Neuronal stem cell (in vitro differentiated cells): Measurements from ENCODE around the gene PCYOX1L.
A peak's percentile ranks its signal among the peaks of the same experiment; 100 is the strongest.

Experiments
- DNase-seq: peaks from one replicate; pipeline ENCODE4 v3.0.0-alpha.2; 2013; ENCODE audit warnings: low spot score
- H2AFZ ChIP-seq: one replicate; pipeline ENCODE4 v1.6.1; 2013; ENCODE audit warnings: mild to moderate bottlenecking, low read length, inconsistent platforms
- H2AK5ac ChIP-seq: 2 replicates; pipeline ENCODE4 v1.6.1; 2013; ENCODE audit warnings: low read depth, mild to moderate bottlenecking, inconsistent platforms, low read length, moderate library complexity, mixed read lengths
- H2BK120ac ChIP-seq: 2 replicates; pipeline ENCODE4 v1.6.1; 2013; ENCODE audit warnings: low read depth, mild to moderate bottlenecking, inconsistent platforms, low read length, moderate library complexity, mixed read lengths
- H2BK12ac ChIP-seq: one replicate; pipeline ENCODE4 v1.6.1; 2013; ENCODE audit warnings: low read length, inconsistent platforms
- H2BK15ac ChIP-seq: 2 replicates; pipeline ENCODE4 v1.6.1; 2013; ENCODE audit warnings: mild to moderate bottlenecking, low read length, inconsistent platforms, mixed read lengths
- H2BK5ac ChIP-seq: one replicate; pipeline ENCODE4 v1.6.1; 2013; ENCODE audit warnings: inconsistent platforms, mild to moderate bottlenecking, low read length, moderate library complexity
- H3K14ac ChIP-seq: one replicate; pipeline ENCODE4 v1.6.1; 2013; ENCODE audit warnings: low read length, inconsistent platforms
- H3K18ac ChIP-seq: 2 replicates; pipeline ENCODE4 v1.6.1; 2013; ENCODE audit warnings: low read length, inconsistent platforms
- H3K23ac ChIP-seq: 2 replicates; pipeline ENCODE4 v1.6.1; 2013; ENCODE audit warnings: low read depth, mild to moderate bottlenecking, mixed read lengths, low read length, inconsistent platforms; ENCODE audit not compliant: poor library complexity
- H3K27ac ChIP-seq: replicated peaks from 3 replicates; pipeline ENCODE4 v1.5.1; 2013; ENCODE audit warnings: low read length, inconsistent platforms
- H3K27me3 ChIP-seq, 3 experiments: 2 replicates each; pipeline ENCODE4 v1.6.1; 2013; ENCODE audit warnings: low read length in 3 of 3, mild to moderate bottlenecking in 2 of 3, inconsistent platforms in 1 of 3, low read depth in 1 of 3, mixed read lengths in 1 of 3, moderate library complexity in 1 of 3; ENCODE audit not compliant: control insufficient read depth in 3 of 3, insufficient read depth in 3 of 3
- H3K36me3 ChIP-seq, 2 donors: replicated peaks in 1 of 2; 2 replicates each; pipeline ENCODE4 v1.6.1; 2013; ENCODE audit warnings: low read length in 2 of 2; ENCODE audit not compliant: control insufficient read depth in 2 of 2, insufficient read depth in 2 of 2
- H3K4ac ChIP-seq: 2 replicates; pipeline ENCODE4 v1.6.1; 2013; ENCODE audit warnings: inconsistent platforms, mild to moderate bottlenecking, low read length, moderate library complexity
- H3K4me1 ChIP-seq, 2 donors: 1 replicate in 1 of 2; 2 replicates in 1 of 2; pipeline ENCODE4 v1.6.1; 2013; ENCODE audit warnings: low read length in 2 of 2, low read depth in 1 of 2; ENCODE audit not compliant: control insufficient read depth in 2 of 2, insufficient read depth in 1 of 2
- H3K4me2 ChIP-seq: one replicate; pipeline ENCODE4 v1.6.1; 2013; ENCODE audit warnings: mild to moderate bottlenecking, low read length, inconsistent platforms; ENCODE audit not compliant: insufficient read depth, poor library complexity, severe bottlenecking
- H3K4me3 ChIP-seq, 2 donors: 2 replicates each; pipeline ENCODE4 v1.5.1; 2013; ENCODE audit warnings: low read length in 2 of 2, mild to moderate bottlenecking in 2 of 2, inconsistent platforms in 1 of 2, moderate library complexity in 1 of 2
- H3K79me1 ChIP-seq: one replicate; pipeline ENCODE4 v1.6.1; 2013; ENCODE audit warnings: low read depth, mild to moderate bottlenecking, inconsistent platforms, low read length, moderate library complexity
- H3K9ac ChIP-seq: one replicate; pipeline ENCODE4 v1.6.1; 2013; ENCODE audit warnings: mild to moderate bottlenecking, low read depth, low read length, inconsistent platforms; ENCODE audit not compliant: poor library complexity
- H3K9me3 ChIP-seq, 2 donors: replicated peaks in 1 of 2; 2 replicates each; pipeline versions ENCODE3 to v1.6.1; 2013; ENCODE audit warnings: low read length in 2 of 2, mild to moderate bottlenecking in 2 of 2, inconsistent platforms in 1 of 2, low read depth in 1 of 2, mixed read lengths in 1 of 2, moderate library complexity in 1 of 2; ENCODE audit not compliant: control insufficient read depth in 2 of 2, insufficient read depth in 1 of 2
- H4K8ac ChIP-seq: one replicate; pipeline ENCODE4 v1.6.1; 2013; ENCODE audit warnings: low read depth, mild to moderate bottlenecking, inconsistent platforms, low read length, moderate library complexity
- H4K91ac ChIP-seq: one replicate; pipeline ENCODE4 v1.6.1; 2013; ENCODE audit warnings: low read length, low read depth, mild to moderate bottlenecking, inconsistent platforms; ENCODE audit not compliant: poor library complexity
- WGBS, 2 donors: extraction: QIAGEN DNeasy Blood & Tissue Kit; methylation state at CpG; one replicate each; pipeline ENCODE4 v1.1.7; 2013; ENCODE audit warnings: missing lambda C conversion rate in 2 of 2, mixed read lengths in 1 of 2; ENCODE audit not compliant: insufficient read length in 2 of 2, insufficient replicate concordance in 1 of 2; ENCODE audit errors: extremely low coverage in 2 of 2; 5-methylcytosine and 5-hydroxymethylcytosine counted together

Gene PCYOX1L

GRCh38 chr5:149344151-149344550 is 13.7 kb upstream of the PCYOX1L start:
- no peak overlapping the region for H4K91ac ChIP-seq
- H2BK15ac ChIP-seq = no peak overlapping the region
- no peak overlapping the region for H3K18ac ChIP-seq
- H3K14ac ChIP-seq = no peak overlapping the region
- no peak overlapping the region for H2BK12ac ChIP-seq
- H3K79me1 ChIP-seq = peaks cover 5% of the 10 kb centered on the region
- no peak overlapping the region for H3K4ac ChIP-seq
- no peak overlapping the region for H4K8ac ChIP-seq
- DNase-seq = no peak
- no peak overlapping the region for H3K27ac ChIP-seq
- no peak overlapping the region for H2BK5ac ChIP-seq
- H3K9ac ChIP-seq = no peak overlapping the region
- H3K4me3 ChIP-seq = peak overlapping the region in 1 of 2 donors; percentile 93
- peaks cover 2 to 5% of the 10 kb centered on the region in 2 donors for H3K4me1 ChIP-seq
- no peaks in the 10 kb centered on the region for H3K27me3 ChIP-seq
- H2BK120ac ChIP-seq = no peak overlapping the region
- H3K9me3 ChIP-seq = no peaks in the 10 kb centered on the region
- no peak overlapping the region for H3K23ac ChIP-seq
- no peak overlapping the region for H2AK5ac ChIP-seq
- H3K36me3 ChIP-seq = peaks cover 7 to 23% of the 10 kb centered on the region in 2 donors
- no peak overlapping the region for H3K4me2 ChIP-seq
- WGBS, 2 donors = no CpG with 5 or more reads among the region's 2 CpGs
- H2AFZ ChIP-seq = peak overlapping the region; percentile 86

GRCh38 chr5:149345147-149345891 is 12.5 kb upstream of the PCYOX1L start, which contains the start of gene GRPEL2:
Gene GRPEL2, plus strand, starts transcription at chr5:149345499. Its CDS starts 41 bp downstream, at chr5:149345540.
- WGBS, 2 donors = no CpG with 5 or more reads among the region's 54 CpGs
- peak; percentile 93 for DNase-seq

GRCh38 chr5:149345892-149346222 is 12.0 kb upstream of the PCYOX1L start:
- no CpG with 5 or more reads among the region's 11 CpGs for WGBS, 2 donors
- peak overlapping the region; percentile 98 for H3K9ac ChIP-seq
- peak overlapping the region; percentile 30 for H2BK5ac ChIP-seq
- H3K4me1 ChIP-seq = peaks cover 2 to 5% of the 10 kb centered on the region in 2 donors
- DNase-seq = no peak
- no peak overlapping the region for H3K23ac ChIP-seq
- H3K9me3 ChIP-seq = no peaks in the 10 kb centered on the region
- peak overlapping the region; percentile 86 for H2AFZ ChIP-seq
- H2BK12ac ChIP-seq = no peak overlapping the region
- H3K27ac ChIP-seq = no peak overlapping the region
- peak overlapping the region; percentile 76 for H2BK15ac ChIP-seq
- peak overlapping the region; percentile 96 for H3K18ac ChIP-seq
- peak overlapping the region; percentile 91 to 93 for H3K4me3 ChIP-seq
- H3K4me2 ChIP-seq = peak overlapping the region; percentile 78
- H4K8ac ChIP-seq = no peak overlapping the region
- H3K79me1 ChIP-seq = peaks cover 5% of the 10 kb centered on the region
- H2AK5ac ChIP-seq = peak overlapping the region; percentile 54
- H3K14ac ChIP-seq = peak overlapping the region; percentile 85
- H3K27me3 ChIP-seq = no peaks in the 10 kb centered on the region
- no peak overlapping the region for H2BK120ac ChIP-seq
- H3K36me3 ChIP-seq = peaks cover 16 to 40% of the 10 kb centered on the region in 2 donors
- H4K91ac ChIP-seq = peak overlapping the region; percentile 38
- no peak overlapping the region for H3K4ac ChIP-seq

More at GRCh38 chr5:149345147-149345891, 12.5 kb upstream of the PCYOX1L start, which contains the start of gene GRPEL2:
- peak within 1 kb of the TSS; percentile 76 for H2BK15ac ChIP-seq
- H3K4ac ChIP-seq = peak within 1 kb of the TSS; percentile 71
- H3K9ac ChIP-seq = peak within 1 kb of the TSS; percentile 98
- H3K4me3 ChIP-seq = peak within 1 kb of the TSS; percentile 91 to 93
- H3K36me3 ChIP-seq = peaks cover 12 to 35% of the 10 kb centered on the region in 2 donors
- H2AK5ac ChIP-seq = peak within 1 kb of the TSS; percentile 54
- no peak within 1 kb of the TSS for H2BK12ac ChIP-seq
- no peak within 1 kb of the TSS for H2BK120ac ChIP-seq
- peak within 1 kb of the TSS; percentile 86 for H2AFZ ChIP-seq
- peaks cover 2 to 5% of the 10 kb centered on the region in 2 donors for H3K4me1 ChIP-seq
- peak within 1 kb of the TSS; percentile 83 for H3K23ac ChIP-seq
- H3K27ac ChIP-seq = peak within 1 kb of the TSS; percentile 58
- H3K18ac ChIP-seq = peak within 1 kb of the TSS; percentile 96
- peak within 1 kb of the TSS; percentile 30 for H2BK5ac ChIP-seq
- peaks cover 5% of the 10 kb centered on the region for H3K79me1 ChIP-seq
- H4K8ac ChIP-seq = no peak within 1 kb of the TSS
- H3K14ac ChIP-seq = peak within 1 kb of the TSS; percentile 85
- peak within 1 kb of the TSS; percentile 38 for H4K91ac ChIP-seq
- H3K27me3 ChIP-seq = no peaks in the 10 kb centered on the region
- no peaks in the 10 kb centered on the region for H3K9me3 ChIP-seq
- peak within 1 kb of the TSS; percentile 85 for H3K4me2 ChIP-seq

- H3K4me3 ChIP-seq = no peak overlapping the region
- H4K91ac ChIP-seq = no peak overlapping the region
- no peaks in the 10 kb centered on the region for H3K9me3 ChIP-seq
- H3K9ac ChIP-seq = no peak overlapping the region
- no peak overlapping the region for H2AK5ac ChIP-seq
- no peak overlapping the region for H3K14ac ChIP-seq
- no peaks in the 10 kb centered on the region for H3K27me3 ChIP-seq
- no CpG with 5 or more reads among the region's 1 CpG for WGBS, 2 donors
- H3K4ac ChIP-seq = no peak overlapping the region
- no peak overlapping the region for H2BK5ac ChIP-seq
- no peak overlapping the region for H2BK15ac ChIP-seq
- H3K27ac ChIP-seq = no peak overlapping the region
- H3K4me2 ChIP-seq = no peak overlapping the region
- no peak overlapping the region for H2AFZ ChIP-seq
- H3K79me1 ChIP-seq = peaks cover 5% of the 10 kb centered on the region
- H2BK120ac ChIP-seq = no peak overlapping the region
- H4K8ac ChIP-seq = no peak overlapping the region
- no peak for DNase-seq
- no peak overlapping the region for H2BK12ac ChIP-seq
- peaks cover 2 to 5% of the 10 kb centered on the region in 2 donors for H3K4me1 ChIP-seq
- peaks cover 22 to 67% of the 10 kb centered on the region in 2 donors for H3K36me3 ChIP-seq
- H3K23ac ChIP-seq = no peak overlapping the region
- H3K18ac ChIP-seq = no peak overlapping the region
Measured at GRCh38 chr5:149348518-149348917, 9.3 kb upstream of the PCYOX1L start.
